ENCODE measurements around the gene LGMN.
"Not testable (repeated sequence)": the region's sequence is repeated elsewhere in the genome, so short reads cannot be mapped to it uniquely, and the experiment has no call there.

Gene LGMN

GRCh38 chr14:92748259-92749016, at the start of gene LGMN:
LGMN (minus strand) TSS chr14:92748627; CDS start chr14:92732786, 15,841 bp downstream.
- peak; percentile 17 for DNase-seq

- DNase-seq: no peak
These were observed 46.5 kb upstream of the LGMN start for GRCh38 chr14:92794961-92795360.

- no peak for DNase-seq
These were observed 46.1 kb upstream of the LGMN start for GRCh38 chr14:92794547-92794941.

GRCh38 chr14:92793709-92794546, 45.5 kb upstream of the LGMN start, which contains the start of gene GOLGA5:
GOLGA5 (plus strand) TSS chr14:92794305; CDS start chr14:92797438, 3,133 bp downstream.
- peak; percentile 78 for DNase-seq

GRCh38 chr14:92792885-92793284, 44.5 kb upstream of the LGMN start:
- no peak for DNase-seq

- no peak for DNase-seq
These were observed 41.1 kb upstream of the LGMN start for GRCh38 chr14:92789457-92790089.

GRCh38 chr14:92787554-92787953, 39.1 kb upstream of the LGMN start:
- DNase-seq: no peak

GRCh38 chr14:92786427-92786756, 38.0 kb upstream of the LGMN start:
- no peak for DNase-seq

GRCh38 chr14:92785667-92786426, 37.4 kb upstream of the LGMN start:
- DNase-seq: no peak

GRCh38 chr14:92783813-92784431, 35.5 kb upstream of the LGMN start:
- DNase-seq: no peak

- DNase-seq: no peak
These were observed 32.9 kb upstream of the LGMN start for GRCh38 chr14:92781350-92781749.

- no peak for DNase-seq
These were observed 32.2 kb upstream of the LGMN start for GRCh38 chr14:92780444-92781232.

GRCh38 chr14:92778868-92779565, 30.6 kb upstream of the LGMN start:
- not testable (repeated sequence) for DNase-seq

- not testable (repeated sequence) for DNase-seq
These were observed 26.9 kb upstream of the LGMN start for GRCh38 chr14:92775292-92775691.

GRCh38 chr14:92774572-92774971, 26.1 kb upstream of the LGMN start:
- DNase-seq: no peak

GRCh38 chr14:92770484-92770883, 22.1 kb upstream of the LGMN start:
- no peak for DNase-seq

- no peak for DNase-seq
These were observed 20.4 kb upstream of the LGMN start for GRCh38 chr14:92768795-92769194.

GRCh38 chr14:92768236-92768635, 19.8 kb upstream of the LGMN start:
- DNase-seq: not testable (repeated sequence)

- not testable (repeated sequence) for DNase-seq
These were observed 15.5 kb upstream of the LGMN start for GRCh38 chr14:92763666-92764631.

- DNase-seq: no peak
These were observed 12.0 kb upstream of the LGMN start for GRCh38 chr14:92760524-92760805.

All from cortex of kidney (tissue), 1 donor.